ENCODE data around the gene PSMA5. TPM values are rescaled to one million over a fixed set of nuclear protein-coding genes. Genes with fewer than 3 reads are reported as not detected.

PSMA5 gene
- total RNA-seq, 1 donor from 2014 or later: 59.2 TPM

DNA sequence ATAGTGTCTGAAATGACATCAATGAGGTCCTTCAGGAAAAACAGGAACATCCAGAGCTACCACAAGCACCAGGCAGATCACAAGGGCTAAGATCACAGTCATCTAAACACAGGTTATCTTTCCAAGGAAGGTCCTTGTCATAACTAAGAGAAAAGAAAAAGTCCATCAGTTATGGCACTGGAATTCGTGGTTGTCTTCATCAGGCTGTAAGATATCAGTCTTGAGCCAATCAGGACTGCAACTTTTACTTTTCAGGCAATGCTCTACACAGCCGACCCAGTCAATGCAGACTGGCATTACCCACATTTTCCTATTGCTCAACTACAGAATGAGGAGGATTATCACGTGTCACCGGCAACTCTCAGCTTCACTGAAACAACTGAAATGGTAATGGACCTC is 54.9 kb downstream of the PSMA5 start:
- DNase-seq (ENCODE audit: low spot score) (no peak), ATAC-seq (peak; percentile 88)

DNA sequence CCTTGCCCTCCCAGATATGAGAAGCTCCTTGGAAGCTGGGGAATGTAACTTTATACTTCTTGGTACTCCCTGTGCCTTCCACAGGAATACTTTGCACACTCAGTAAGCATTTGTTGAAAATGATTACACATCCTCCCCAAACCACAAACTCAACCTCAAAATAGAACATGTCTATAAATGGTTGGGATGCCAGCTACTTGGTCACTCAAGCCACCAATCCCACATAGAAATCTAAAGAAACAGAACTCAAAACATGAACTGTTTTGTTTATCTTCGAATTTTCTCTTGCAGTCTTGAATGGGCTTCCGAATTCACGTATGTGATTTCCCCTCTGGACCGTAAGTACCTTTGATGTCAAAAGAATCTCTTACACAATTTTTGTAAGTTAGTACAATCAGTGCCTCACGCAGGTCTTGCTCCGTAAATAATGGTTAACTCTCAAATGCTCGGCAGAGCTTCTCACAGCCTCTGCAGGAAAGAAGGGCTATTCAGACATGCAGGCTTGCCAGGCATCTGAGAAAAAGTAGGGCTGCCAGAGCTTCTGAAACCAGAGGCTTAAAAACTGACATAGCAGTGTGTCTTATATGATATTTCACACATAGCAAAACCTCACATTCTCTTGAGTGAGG is 55.4 kb downstream of the PSMA5 start:
- ATAC-seq: peak; percentile 67
- DNase-seq (ENCODE audit: low spot score): no peak

- ATAC-seq (no peak), DNase-seq (ENCODE audit: low spot score) (no peak)
Measured at GRCh38 chr1:109369167-109369746, 57.0 kb downstream of the PSMA5 start.

- ATAC-seq (no peak), DNase-seq (ENCODE audit: low spot score) (no peak)
Measured at GRCh38 chr1:109368464-109368863, 57.8 kb downstream of the PSMA5 start.

DNA sequence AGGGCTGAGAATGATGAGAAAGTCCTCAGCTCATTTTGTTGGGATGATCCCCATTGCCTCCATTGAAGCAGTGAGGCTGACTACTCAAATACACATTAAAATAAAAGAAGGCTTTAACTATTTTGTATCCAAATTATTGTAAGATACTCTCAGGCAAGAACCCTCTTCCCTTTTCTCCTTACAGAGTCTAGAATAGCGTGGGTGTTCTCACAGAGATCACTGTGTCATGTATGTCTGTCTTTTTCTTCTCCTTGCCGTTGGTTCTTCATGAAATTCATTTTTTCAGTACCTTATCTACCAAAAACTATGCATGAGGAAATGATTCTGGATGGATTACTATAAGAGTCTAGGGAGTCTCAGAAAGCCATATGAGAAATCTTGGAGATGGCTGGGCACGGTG is 58.6 kb downstream of the PSMA5 start:
- DNase-seq (ENCODE audit: low spot score) (no peak), ATAC-seq (no peak)

- DNase-seq (ENCODE audit: low spot score) (peak; percentile 64), ATAC-seq (peak; percentile 91)
Measured at GRCh38 chr1:109365642-109366204, 60.5 kb downstream of the PSMA5 start.

DNA sequence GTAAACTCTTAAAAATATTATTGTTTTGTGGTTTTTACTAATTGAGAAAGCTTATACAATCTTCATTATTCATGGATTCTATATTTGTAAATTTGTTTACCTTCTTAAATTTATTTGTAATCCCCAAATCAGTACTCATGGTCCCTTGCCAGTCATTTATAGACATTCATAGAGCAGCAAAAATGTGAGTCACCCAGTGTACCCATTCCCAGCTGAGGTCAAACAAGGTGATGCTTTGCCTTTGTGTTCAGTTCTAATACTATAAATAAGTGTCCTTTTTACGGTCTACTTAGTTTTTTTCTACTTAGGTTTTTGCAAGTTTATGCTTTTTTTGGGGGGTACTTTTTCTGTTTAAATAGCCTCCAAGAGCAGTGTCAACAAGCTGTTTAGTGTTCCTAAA is 64.6 kb downstream of the PSMA5 start:
- no peak for ATAC-seq

GRCh38 chr1:109361069-109361468 is 65.2 kb downstream of the PSMA5 start:
- DNase-seq (ENCODE audit: low spot score): no peak
- ATAC-seq: no peak

More for the DNA sequence above, 64.6 kb downstream of the PSMA5 start:
- no peak for DNase-seq (ENCODE audit: low spot score)

GRCh38 chr1:109357616-109358015 is 68.6 kb downstream of the PSMA5 start:
- ATAC-seq (no peak), DNase-seq (ENCODE audit: low spot score) (no peak)

DNA sequence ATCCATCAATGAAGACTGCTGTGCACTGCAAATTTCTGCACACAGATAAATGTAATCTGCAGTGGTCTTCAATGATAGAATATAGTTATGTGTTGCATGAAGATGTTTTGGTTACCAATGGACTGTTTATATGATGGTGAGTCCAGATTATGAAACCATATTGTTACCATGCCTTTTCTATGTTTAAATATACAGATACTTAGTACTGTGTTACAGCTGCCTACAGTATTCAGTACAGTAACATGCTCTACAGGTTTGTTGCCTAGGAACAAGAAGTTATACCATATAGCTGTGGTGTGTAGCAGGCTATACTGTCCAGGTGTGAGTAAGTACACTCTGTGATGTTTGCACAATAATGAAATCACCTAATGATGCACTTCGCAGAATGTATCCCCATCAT is 69.3 kb downstream of the PSMA5 start:
- DNase-seq (ENCODE audit: low spot score): no peak
- no peak for ATAC-seq

- DNase-seq (ENCODE audit: low spot score) (no peak), ATAC-seq (no peak)
Measured at GRCh38 chr1:109356505-109356904, 69.7 kb downstream of the PSMA5 start.

DNA sequence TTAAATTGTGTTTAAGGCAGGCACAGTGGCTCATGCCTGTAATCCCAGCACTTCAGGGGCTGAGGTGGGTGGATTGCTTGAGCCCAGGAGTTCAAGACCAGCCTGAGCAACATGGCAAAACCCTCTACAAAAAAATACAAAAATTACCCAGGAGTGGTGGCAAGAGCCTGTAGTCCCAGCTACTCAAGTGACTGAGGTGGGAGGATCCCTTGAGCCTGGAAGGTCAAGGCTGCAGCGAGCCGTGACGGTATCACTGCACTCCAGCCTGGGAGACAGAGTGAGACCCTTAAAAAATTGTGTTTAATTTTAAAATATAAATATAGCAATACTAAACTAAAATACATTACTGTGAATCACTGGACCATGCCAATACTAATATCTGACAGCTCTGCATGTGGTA is 71.3 kb downstream of the PSMA5 start:
- no peak for ATAC-seq

GRCh38 chr1:109351457-109351856 is 74.8 kb downstream of the PSMA5 start:
- DNase-seq (ENCODE audit: low spot score): no peak
- no peak for ATAC-seq

More for the DNA sequence above, 71.3 kb downstream of the PSMA5 start:
- no peak for DNase-seq (ENCODE audit: low spot score)

GRCh38 chr1:109350655-109351054 is 75.6 kb downstream of the PSMA5 start:
- ATAC-seq (no peak), DNase-seq (ENCODE audit: low spot score) (no peak)

GRCh38 chr1:109350182-109350581 is 76.1 kb downstream of the PSMA5 start:
- DNase-seq (ENCODE audit: low spot score) (no peak), ATAC-seq (no peak)

Other genes starting within 250 kb of the PSMA5 start
- gene SARS1, start 212.5 kb downstream of the PSMA5 start, total RNA-seq: 80.0 TPM
- 3.9 TPM for gene CELSR2, start 176.9 kb downstream of the PSMA5 start, total RNA-seq
- gene PSRC1, start 143.3 kb downstream of the PSMA5 start, total RNA-seq: 0.63 TPM
- gene MYBPHL, start 119.4 kb downstream of the PSMA5 start, total RNA-seq: not detected
- gene SORT1, start 28.5 kb downstream of the PSMA5 start, total RNA-seq: 3.6 TPM
- 9.6 TPM for gene SYPL2, start 40.1 kb upstream of the PSMA5 start, total RNA-seq
- gene ATXN7L2, start 57.5 kb upstream of the PSMA5 start, total RNA-seq: 4.3 TPM
- gene CYB561D1, start 67.6 kb upstream of the PSMA5 start, total RNA-seq: 3.3 TPM
- 3.5 TPM for gene AMIGO1, start 83.3 kb upstream of the PSMA5 start, total RNA-seq
- not detected for gene GPR61, start 113.4 kb upstream of the PSMA5 start, total RNA-seq
- 2.5 TPM for gene GNAI3, start 122.2 kb upstream of the PSMA5 start, total RNA-seq
- gene GNAT2, start 193.2 kb upstream of the PSMA5 start, total RNA-seq: 0.25 TPM
- 56.1 TPM for gene AMPD2, start 193.4 kb upstream of the PSMA5 start, total RNA-seq
- 25.4 TPM for gene GSTM4, start 229.7 kb upstream of the PSMA5 start, total RNA-seq
- 15.1 TPM for gene GSTM2, start 241.6 kb upstream of the PSMA5 start, total RNA-seq